H1 (cell line): ENCODE data around the gene PPP1R18. TPM values are rescaled to one million over a fixed set of nuclear protein-coding genes. Genes with fewer than 3 reads are reported as not detected.

ENCODE experiments used
- ATF3 ChIP-seq: IDR thresholded peaks from 2 replicates; pipeline ENCODE4 v1.6.1; 2011; ENCODE audit warnings: low read depth, mild to moderate bottlenecking, low read length; ENCODE audit not compliant: insufficient read depth
- BCL11A ChIP-seq, 2 experiments: IDR thresholded peaks; one replicate each; pipeline ENCODE4 v1.6.1; 2011; ENCODE audit warnings: low read depth in 2 of 2, low read length in 2 of 2, mild to moderate bottlenecking in 2 of 2
- CBX5 ChIP-seq: fragments of 300-800, 300-1000 bp; sonication (generic); IDR thresholded peaks from 2 replicates; pipeline ENCODE4 v1.7.1; 2016; ENCODE audit warnings: antibody characterized with exemption, low read length, low read depth
- CEBPB ChIP-seq: IDR thresholded peaks from 2 replicates; pipeline ENCODE4 v1.6.1; 2012; ENCODE audit warnings: low read depth, low read length
- CHD2 ChIP-seq: IDR thresholded peaks from 2 replicates; pipeline ENCODE4 v1.6.1; 2012; ENCODE audit warnings: low read length, improper control_type of control experiment
- GABPA ChIP-seq: IDR thresholded peaks from 2 replicates; pipeline ENCODE4 v1.6.1; 2011; ENCODE audit warnings: mild to moderate bottlenecking, low read length, moderate library complexity, borderline replicate concordance; ENCODE audit not compliant: insufficient read depth
- JUND ChIP-seq: IDR thresholded peaks from 2 replicates; pipeline ENCODE4 v1.6.1; 2011; ENCODE audit warnings: mild to moderate bottlenecking, improper control_type of control experiment, low read length
- MAX ChIP-seq: IDR thresholded peaks from 2 replicates; pipeline ENCODE4 v1.6.1; 2012; ENCODE audit warnings: inconsistent platforms
- NANOG ChIP-seq: IDR thresholded peaks from 2 replicates; pipeline ENCODE4 v1.6.1; 2011; ENCODE audit warnings: low read length, low read depth, mild to moderate bottlenecking, inconsistent platforms; ENCODE audit not compliant: insufficient read depth, poor library complexity, severe bottlenecking
- POLR2AphosphoS5 ChIP-seq: IDR thresholded peaks from 2 replicates; pipeline ENCODE4 v1.6.1; 2011; ENCODE audit warnings: low read depth, low read length
- RAD21 ChIP-seq, 2 experiments: IDR thresholded peaks in 1 of 2; conservative IDR thresholded peaks in 1 of 2; 2 replicates each; pipeline ENCODE4 v1.6.1; 2011; ENCODE audit warnings: low read depth in 2 of 2, low read length in 2 of 2, improper control_type of control experiment in 1 of 2, inconsistent platforms in 1 of 2, mild to moderate bottlenecking in 1 of 2, moderate library complexity in 1 of 2
- RFX5 ChIP-seq: IDR thresholded peaks from 2 replicates; pipeline ENCODE4 v1.6.1; 2011; ENCODE audit warnings: low read depth, low read length, improper control_type of control experiment, borderline replicate concordance
- SIN3A ChIP-seq, 2 experiments: IDR thresholded peaks in 1 of 2; conservative IDR thresholded peaks in 1 of 2; 2 replicates each; pipeline ENCODE4 v1.6.1; 2011 to 2012; ENCODE audit warnings: low read length in 2 of 2, improper control_type of control experiment in 1 of 2, low read depth in 1 of 2, mild to moderate bottlenecking in 1 of 2
- SP1 ChIP-seq: IDR thresholded peaks from 2 replicates; pipeline ENCODE4 v1.6.1; 2011; ENCODE audit warnings: low read depth, low read length
- TAF1 ChIP-seq: IDR thresholded peaks from 2 replicates; pipeline ENCODE4 v1.6.1; 2011; ENCODE audit warnings: mild to moderate bottlenecking, low read depth, low read length
- TAF7 ChIP-seq: optimal IDR thresholded peaks from 2 replicates; pipeline ENCODE3; 2011; ENCODE audit warnings: low read depth, mild to moderate bottlenecking, inconsistent platforms, low read length, moderate library complexity, borderline replicate concordance
- TBP ChIP-seq: IDR thresholded peaks from 2 replicates; pipeline ENCODE4 v1.6.1; 2011; ENCODE audit warnings: low read depth, low read length, improper control_type of control experiment
- USF2 ChIP-seq: IDR thresholded peaks from 2 replicates; pipeline ENCODE4 v1.6.1; 2011; ENCODE audit warnings: low read length, improper control_type of control experiment
- YY1 ChIP-seq: IDR thresholded peaks from 2 replicates; pipeline ENCODE4 v1.6.1; 2011; ENCODE audit warnings: low read depth, mild to moderate bottlenecking, low read length
- polyA plus RNA-seq, 7 experiments: library from polyadenylated mRNA; depleted of rRNA in 3 of 7; stranded (reverse) in 5 of 7; unstranded in 2 of 7; fragments of >200 nt in 5 of 7; fragments of 200-250 nt in 2 of 7; gene quantifications; 1 replicate in 5 of 7; 2 replicates in 1 of 7; 4 replicates in 1 of 7; pipeline versions ENCODE4 v1.2.1 to v1.2.3, GENCODE V29; 2011 to 2013; ENCODE audit warnings: missing spikeins in 2 of 7, mixed read lengths in 2 of 7
- total RNA-seq: library from RNA; stranded (reverse); fragmentation: NEBNext Ultra II Directional; extraction: Animal tissue kit (Norgen Biotek cat#: 25700); gene quantifications from 2 replicates; pipeline ENCODE4 v1.2.1, GENCODE V29; 2021

PPP1R18 gene
- total and polyA plus RNA-seq, 2 of the 8 experiments (the other 6 are each of a cell fraction or from before 2014, with no cell fraction given): 25.1 to 29.1 TPM

DNA sequence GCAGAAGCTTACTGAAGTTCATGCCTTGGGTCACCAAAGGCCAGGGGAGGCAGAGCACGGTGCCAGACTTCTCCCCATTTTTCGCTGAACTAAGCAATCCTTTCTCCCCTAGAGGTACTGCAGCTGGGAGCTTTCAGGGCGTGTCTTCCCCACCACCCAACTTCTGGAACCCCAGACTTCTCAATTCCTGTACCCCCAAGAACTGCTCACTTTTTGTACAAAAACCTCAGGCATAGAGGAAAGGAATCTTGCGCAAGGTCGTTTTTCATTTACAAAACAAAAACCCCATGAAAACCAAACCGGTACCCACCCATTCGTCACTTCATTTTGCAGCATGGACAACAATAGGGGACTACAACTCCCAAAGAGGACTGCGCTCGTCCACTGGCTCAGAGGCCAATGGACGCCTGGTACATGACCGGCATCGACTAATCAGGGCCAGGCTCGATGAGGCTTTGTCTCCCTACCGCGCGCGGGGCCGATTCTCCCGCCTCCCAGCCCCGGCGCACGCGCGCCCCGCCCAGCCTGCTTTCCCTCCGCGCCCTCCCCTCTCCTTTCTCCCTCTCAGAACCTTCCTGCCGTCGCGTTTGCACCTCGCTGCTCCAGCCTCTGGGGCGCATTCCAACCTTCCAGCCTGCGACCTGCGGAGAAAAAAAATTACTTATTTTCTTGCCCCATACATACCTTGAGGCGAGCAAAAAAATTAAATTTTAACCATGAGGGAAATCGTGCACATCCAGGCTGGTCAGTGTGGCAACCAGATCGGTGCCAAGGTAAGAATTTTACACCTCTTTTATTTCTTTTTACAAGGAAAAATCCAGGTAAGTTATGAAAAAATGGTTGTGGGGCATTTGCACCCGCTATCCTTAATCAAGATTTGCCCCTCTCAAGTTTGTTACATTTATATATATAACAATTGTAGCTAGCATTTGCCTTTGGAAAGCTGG is 33.6 kb upstream of the PPP1R18 start, which contains the start of gene TUBB (continued):
- TF ChIP-seq ATF3 (0 out of 2 replicates have a peak, but pooled peaks have one; percentile 1), CBX5 (no peak), YY1 (peak; percentile 80), TAF7 (peak; percentile 99), CEBPB (peak; percentile 99), SIN3A (conservative IDR thresholded peaks at IDR 0.05 in 1 of 2, IDR thresholded peaks at IDR 0.05 in 1 of 2; ENCODE audit: low read depth in 1 of 2, low read length in 2 of 2) (peak in 1 of 2 experiments; percentile 50; a peak in 3 of 4 replicates), BCL11A (IDR thresholded peaks at IDR 0.05; ENCODE audit: low read depth in 2 of 2, low read length in 2 of 2) (no peak), JUND (no peak), USF2 (peak; percentile 62; the same call in 1 of the 2 replicates), CHD2 (peak; percentile 28; the same call in 1 of the 2 replicates), RFX5 (no peak), TBP (peak; percentile 95), RAD21 (IDR thresholded peaks at IDR 0.05 in 1 of 2, conservative IDR thresholded peaks at IDR 0.05 in 1 of 2; ENCODE audit: low read depth in 2 of 2, low read length in 2 of 2) (no peak), NANOG (peak; percentile 26), TAF1 (peak; percentile 98), GABPA (no peak), SP1 (peak; percentile 16), POLR2AphosphoS5 (peak; percentile 98; the same call in 1 of the 2 replicates), MAX (peak; percentile 87)
